ENCODE results near the gene NEGR1. TPM values are rescaled to one million over a fixed set of nuclear protein-coding genes. Genes with fewer than 3 reads are reported as not detected.

Gene NEGR1
- total and polyA plus RNA-seq, 3 donors from 2014 or later, result 2.9 to 7.6 (median 3.1) TPM

GRCh38 chr1:72007312-72007711, 275.0 kb downstream of the NEGR1 start:
- Histone ChIP-seq H3K4me1 (no peaks in the 10 kb centered on the region), H3K27me3 (no peaks in the 10 kb centered on the region), H3K36me3 (ENCODE audit: low read depth, missing control alignments) (no peaks in the 10 kb centered on the region), H3K9me3 (no peaks in the 10 kb centered on the region), H3K27ac (no peak overlapping the region), H3K4me3 (no peak overlapping the region)
- TF ChIP-seq POLR2A (IDR thresholded peaks at IDR 0.05) (no peak), CTCF (IDR thresholded peaks at IDR 0.05) (no peak)
- no peak for DNase-seq
- intact Hi-C loops (cut with DNase I; ENCODE audit: low total_unique reads), result no loop called here
- 75 to 80% methylated on average over 2 of the region's 2 CpGs for WGBS, 2 donors

DNA sequence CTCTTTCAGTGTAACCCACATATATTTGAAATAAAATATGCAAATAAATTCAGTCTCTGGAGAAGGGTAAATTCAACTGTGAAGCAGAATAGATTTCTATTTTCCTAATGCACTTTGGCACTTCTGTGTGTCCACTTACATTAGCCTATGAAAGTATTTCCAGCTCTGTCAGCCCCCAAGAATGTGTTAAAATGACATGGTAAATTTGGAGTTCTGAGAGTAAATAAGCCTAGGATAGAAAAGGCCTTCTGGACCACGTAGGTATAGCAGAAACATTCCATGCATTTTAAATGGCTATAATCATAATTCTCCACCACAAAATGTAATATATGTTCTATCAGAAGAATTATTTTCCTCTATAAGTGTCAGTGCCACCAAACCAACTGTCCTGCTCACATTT, 276.2 kb downstream of the NEGR1 start:
- Histone ChIP-seq H3K4me1 (no peaks in the 10 kb centered on the region), H3K27me3 (no peaks in the 10 kb centered on the region), H3K27ac (no peak overlapping the region), H3K36me3 (ENCODE audit: low read depth, missing control alignments) (no peaks in the 10 kb centered on the region), H3K4me3 (no peak overlapping the region), H3K9me3 (no peaks in the 10 kb centered on the region)
- intact Hi-C loops (cut with DNase I; ENCODE audit: low total_unique reads), result no loop called here
- no peak for TF ChIP-seq CTCF (IDR thresholded peaks at IDR 0.05)
- no peak for TF ChIP-seq POLR2A (IDR thresholded peaks at IDR 0.05)
- WGBS, 2 donors, result 72 to 82% methylated on average over 1 of the region's 1 CpG
- DNase-seq, result no peak

- no peaks in the 10 kb centered on the region for H3K36me3 ChIP-seq (ENCODE audit: low read depth, missing control alignments)
- no peaks in the 10 kb centered on the region for H3K27me3 ChIP-seq
- no peak overlapping the region for H3K27ac ChIP-seq
- TF ChIP-seq POLR2A (IDR thresholded peaks at IDR 0.05), result no peak
- TF ChIP-seq CTCF (IDR thresholded peaks at IDR 0.05), result no peak
- intact Hi-C loops (cut with DNase I; ENCODE audit: low total_unique reads), result no loop called here
- no peaks in the 10 kb centered on the region for H3K4me1 ChIP-seq
- no peak for DNase-seq
- no peaks in the 10 kb centered on the region for H3K9me3 ChIP-seq
- 77 to 92% methylated on average over 3 of the region's 3 CpGs for WGBS, 2 donors
- H3K4me3 ChIP-seq, result no peak overlapping the region
These were observed 279.2 kb downstream of the NEGR1 start for GRCh38 chr1:72003092-72003491.

DNA sequence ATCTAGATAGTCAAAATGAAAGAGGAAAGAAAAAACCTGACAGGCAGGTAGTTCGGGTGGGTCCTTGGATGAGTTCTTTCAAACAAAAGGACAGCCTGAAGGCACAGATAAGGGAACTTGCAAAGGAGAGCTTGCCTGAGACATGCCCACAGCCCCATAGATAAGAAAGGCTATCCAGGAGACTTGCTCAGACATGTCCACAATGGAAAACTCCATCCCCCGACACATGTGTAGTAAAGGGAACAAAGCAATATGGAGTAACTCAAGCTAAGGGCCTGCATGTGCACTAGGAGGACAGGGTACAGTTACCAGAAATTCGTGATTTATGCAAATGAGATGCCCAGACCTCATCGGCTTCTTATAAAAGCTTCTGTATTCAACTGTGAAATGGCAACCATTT, 281.5 kb downstream of the NEGR1 start:
- no peak for TF ChIP-seq CTCF (IDR thresholded peaks at IDR 0.05)
- no peak for TF ChIP-seq POLR2A (IDR thresholded peaks at IDR 0.05)
- H3K4me1 ChIP-seq, result no peaks in the 10 kb centered on the region
- WGBS, 2 donors, result 89 to 90% methylated on average over 4 of the region's 4 CpGs
- H3K27ac ChIP-seq, result no peak overlapping the region
- no peak for DNase-seq
- no peaks in the 10 kb centered on the region for H3K36me3 ChIP-seq (ENCODE audit: low read depth, missing control alignments)
- H3K27me3 ChIP-seq, result no peaks in the 10 kb centered on the region
- H3K4me3 ChIP-seq, result no peak overlapping the region
- intact Hi-C loops (cut with DNase I; ENCODE audit: low total_unique reads), result no loop called here
- H3K9me3 ChIP-seq, result no peaks in the 10 kb centered on the region

GRCh38 chr1:71994646-71995045, 287.7 kb downstream of the NEGR1 start:
- Histone ChIP-seq H3K4me1 (no peaks in the 10 kb centered on the region), H3K4me3 (no peak overlapping the region), H3K27me3 (no peaks in the 10 kb centered on the region), H3K9me3 (no peaks in the 10 kb centered on the region), H3K36me3 (ENCODE audit: low read depth, missing control alignments) (no peaks in the 10 kb centered on the region), H3K27ac (no peak overlapping the region)
- 80 to 91% methylated on average over 3 of the region's 3 CpGs for WGBS, 2 donors
- TF ChIP-seq CTCF (IDR thresholded peaks at IDR 0.05), result no peak
- no peak for TF ChIP-seq POLR2A (IDR thresholded peaks at IDR 0.05)
- intact Hi-C loops (cut with DNase I; ENCODE audit: low total_unique reads), result no loop called here
- no peak for DNase-seq

All from testis (tissue), 3 donors.